ENCODE data around the gene ZNF780B.
"Not testable (repeated sequence)": the region's sequence is repeated elsewhere in the genome, so short reads cannot be mapped to it uniquely, and the experiment has no call there.

Gene ZNF780B

DNA sequence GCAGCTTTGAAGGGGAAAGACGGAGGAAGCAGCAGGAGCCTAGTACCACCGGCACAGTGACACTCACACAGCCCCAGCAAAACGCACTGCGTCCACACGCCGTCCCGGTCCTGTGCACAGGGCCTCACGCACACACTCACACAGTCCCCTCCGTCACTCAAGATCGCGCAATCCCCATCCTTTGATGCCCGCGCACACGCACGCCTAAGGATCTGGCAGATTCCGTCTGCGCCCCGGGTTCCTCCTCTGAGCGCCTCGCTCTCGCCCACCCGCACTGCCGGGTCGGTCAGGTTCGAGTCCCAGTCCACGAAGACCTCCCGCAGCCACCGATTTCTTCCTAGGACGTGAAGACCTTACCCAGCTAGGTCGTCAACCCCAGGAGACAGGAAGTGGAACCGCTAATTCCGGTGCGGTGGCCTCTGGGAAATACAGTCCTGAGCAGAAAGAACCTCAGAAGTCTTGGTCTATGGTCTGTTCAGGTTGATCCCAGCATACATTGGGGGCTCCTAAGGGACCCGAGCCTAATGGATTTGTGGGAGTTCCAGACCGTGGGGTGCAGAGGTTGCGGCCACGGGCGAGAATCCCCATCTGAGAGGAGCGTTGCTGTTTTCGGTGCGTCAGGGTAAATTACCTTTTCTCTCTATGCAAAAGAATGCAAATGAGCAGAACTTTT, at the start of gene ZNF780B:
Gene ZNF780B, minus strand, starts transcription at position 400 of the 673 bp plus-strand sequence. CDS start 5,899 bp downstream, outside the sequence.
- peak; percentile 55 to 66 for DNase-seq

DNA sequence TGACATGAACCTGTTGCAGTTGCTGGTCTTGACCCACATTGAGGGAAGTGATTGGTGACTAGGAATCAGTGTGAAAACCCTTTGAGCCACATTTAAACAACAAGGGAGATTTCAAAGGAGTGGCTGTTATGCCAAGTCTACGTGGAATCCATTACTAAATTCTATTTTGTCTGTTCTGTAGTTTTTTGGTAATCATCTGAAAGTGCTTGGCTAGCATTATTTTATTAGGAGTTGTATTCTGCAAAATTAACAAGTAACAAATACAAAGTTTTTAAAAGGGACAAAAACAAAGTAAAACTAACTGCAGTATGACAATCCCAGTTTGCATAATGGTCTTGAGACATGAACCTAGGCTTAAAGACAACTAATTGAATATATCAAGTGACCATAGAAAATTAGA, 48.7 kb upstream of the ZNF780B start:
- no peak for DNase-seq

DNA sequence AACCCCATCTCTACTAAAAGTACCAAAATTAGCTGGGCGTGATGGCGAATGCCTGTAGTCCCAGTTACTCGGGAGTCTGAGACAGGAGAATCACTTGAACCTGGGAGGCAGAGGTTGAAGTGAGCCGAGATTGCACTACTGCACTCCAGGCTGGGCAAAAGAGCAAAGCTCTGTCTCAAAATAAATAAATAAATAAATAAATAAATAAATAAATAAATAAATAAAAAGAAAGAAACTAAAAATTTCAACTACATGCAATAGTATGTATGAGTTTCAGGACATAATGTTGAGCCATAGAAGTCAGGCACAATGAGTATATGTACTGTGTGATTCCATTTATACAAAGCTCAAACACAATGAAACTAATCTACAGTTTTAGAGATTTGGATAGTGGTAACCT, 47.6 kb upstream of the ZNF780B start:
- no peak for DNase-seq

DNA sequence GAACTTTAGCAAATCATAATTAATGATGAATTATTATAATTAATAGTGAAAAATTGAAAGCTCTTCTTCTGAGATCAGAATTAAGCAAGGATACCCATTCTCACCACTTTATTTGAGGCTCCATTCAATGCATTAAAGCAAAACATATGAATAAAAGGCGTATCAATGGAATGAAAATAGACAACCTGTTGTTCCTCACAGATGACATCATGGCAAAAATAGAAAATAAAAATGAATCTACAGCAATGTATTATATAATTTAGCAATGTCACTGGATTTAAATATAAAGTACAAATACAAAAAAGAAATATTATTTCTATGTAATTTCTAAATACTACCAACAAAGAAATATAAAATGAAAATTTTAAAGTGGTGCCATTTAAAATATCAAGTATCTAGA, 45.8 kb upstream of the ZNF780B start:
- DNase-seq, result no peak

DNA sequence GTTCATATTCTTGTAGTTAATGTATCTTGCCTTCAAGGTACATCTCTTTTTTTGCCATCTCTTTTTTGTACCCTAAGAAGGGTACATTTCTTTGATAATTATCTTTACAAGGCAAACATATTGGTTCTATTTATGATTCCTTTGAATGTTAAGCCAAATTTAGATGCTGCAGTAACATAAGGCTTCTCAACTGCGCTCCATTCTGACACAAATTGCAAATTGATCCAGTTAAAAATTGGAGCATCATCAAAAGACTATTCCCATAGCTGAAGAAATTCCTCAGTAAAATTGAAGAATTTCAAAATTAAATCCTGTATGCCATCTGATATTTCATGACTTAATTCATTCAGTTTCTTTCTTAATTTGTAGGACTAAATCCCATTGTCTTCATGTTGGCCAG, 37.4 kb upstream of the ZNF780B start:
- no peak for DNase-seq

DNA sequence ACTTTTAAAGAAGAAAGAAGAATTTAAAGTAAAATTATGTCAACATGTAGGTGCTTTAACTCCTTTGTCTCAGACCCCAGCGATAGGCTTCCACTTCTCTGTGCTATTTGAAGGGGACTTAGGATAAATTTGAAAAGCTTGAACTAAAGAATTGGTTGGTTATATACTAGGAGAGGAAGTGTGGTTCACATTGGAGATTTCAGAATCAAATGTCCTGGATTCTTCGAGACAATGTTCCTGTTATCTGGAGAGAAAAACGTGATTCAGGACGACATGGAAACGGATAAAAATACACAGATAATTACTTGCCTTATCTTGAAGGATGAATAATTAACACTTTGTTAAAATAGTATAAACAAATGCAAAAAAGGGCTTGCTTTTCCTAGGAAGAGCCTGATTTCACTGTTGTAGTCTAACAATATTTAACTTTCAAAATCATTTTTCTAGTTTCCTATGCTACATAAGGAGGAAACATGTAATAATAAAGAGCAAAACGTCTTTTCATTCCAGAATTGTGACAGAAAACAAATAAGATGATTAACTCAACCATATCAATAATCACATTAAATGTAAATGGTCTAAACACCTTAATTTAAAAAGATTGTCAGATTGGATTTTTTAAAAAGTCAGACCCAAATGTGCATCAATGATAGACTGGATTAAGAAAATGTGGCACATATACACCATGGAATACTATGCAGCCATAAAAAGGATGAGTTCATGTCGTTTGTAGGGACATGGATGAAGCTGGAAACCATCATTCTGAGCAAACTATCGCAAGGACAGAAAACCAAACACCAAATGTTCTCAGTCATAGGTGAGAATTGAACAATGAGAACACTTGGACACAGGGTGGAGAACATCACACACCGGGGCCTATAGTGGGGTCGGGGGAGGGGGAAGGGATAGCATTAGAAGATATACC, 35.4 kb upstream of the ZNF780B start:
- DNase-seq, result peak in 1 of 2 donors; percentile 1

DNA sequence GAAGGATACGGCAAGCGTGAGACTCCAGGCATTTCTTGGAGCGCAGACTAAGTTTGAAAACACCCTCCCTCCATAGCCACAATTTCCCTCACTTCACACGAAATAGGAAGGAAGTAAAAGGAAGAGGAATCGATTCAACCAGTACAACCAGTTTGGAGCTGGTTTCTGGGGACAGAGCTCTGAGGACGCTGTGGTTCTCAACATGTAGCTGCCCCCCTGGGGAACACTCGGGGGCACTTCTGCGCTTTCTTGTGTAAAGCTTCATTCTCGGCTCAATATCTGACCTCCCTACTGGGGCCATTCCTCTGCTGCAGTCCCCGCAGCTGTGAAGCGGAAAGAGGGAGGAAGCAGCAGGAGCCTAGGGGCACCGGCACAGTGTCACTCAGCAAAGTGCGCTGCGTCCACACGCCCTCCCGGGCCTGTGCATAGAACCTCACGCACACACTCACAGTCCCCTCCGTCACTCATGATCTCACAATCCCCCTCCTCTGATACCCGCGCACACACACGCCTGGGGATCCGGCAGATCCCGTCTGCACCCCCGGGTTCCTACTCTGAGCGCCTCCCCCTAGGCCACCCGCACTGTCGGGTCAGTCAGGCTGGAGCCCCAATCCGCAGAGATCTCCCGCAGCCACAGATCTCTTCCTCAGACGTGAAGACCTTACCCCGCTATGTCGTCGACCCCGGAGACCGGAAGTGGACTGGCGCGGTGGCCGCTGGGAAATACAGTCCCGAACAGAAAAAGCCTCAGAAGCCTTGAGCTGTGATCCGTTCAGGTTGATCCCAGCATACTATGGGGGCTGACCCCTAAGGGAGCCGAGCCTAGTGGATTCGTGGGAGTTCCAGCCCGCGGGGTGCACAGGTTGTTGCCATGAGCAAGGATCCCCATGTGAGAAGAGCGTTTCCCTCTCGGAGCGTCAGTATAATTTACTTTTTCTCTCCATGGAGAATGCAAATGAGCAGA, 34.5 kb upstream of the ZNF780B start, which contains the start of gene ZNF780A:
Gene ZNF780A, minus strand, starts transcription at position 703 of the 964 bp plus-strand sequence. CDS start 6,190 bp downstream, outside the sequence.
- peak; percentile 72 to 77 for DNase-seq

DNA sequence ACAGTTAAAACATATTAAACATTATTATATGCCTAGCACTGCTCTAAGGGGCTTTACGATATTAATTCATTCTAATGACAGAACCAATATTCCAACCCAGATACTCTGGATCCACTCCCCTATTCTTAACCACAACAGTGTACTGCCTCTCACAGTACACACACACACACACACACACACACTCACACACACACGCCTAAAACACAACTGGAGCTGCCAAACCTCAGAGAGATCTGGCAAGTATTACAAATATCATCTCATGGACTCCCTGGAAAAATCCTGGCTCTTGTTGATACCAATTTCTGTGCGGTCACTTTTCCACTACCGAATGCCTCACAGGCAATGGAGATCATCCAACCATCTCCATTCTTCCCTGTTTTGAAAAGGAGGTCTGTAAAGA, 33.4 kb upstream of the ZNF780B start:
- DNase-seq, result peak in 1 of 2 donors; percentile 5

DNA sequence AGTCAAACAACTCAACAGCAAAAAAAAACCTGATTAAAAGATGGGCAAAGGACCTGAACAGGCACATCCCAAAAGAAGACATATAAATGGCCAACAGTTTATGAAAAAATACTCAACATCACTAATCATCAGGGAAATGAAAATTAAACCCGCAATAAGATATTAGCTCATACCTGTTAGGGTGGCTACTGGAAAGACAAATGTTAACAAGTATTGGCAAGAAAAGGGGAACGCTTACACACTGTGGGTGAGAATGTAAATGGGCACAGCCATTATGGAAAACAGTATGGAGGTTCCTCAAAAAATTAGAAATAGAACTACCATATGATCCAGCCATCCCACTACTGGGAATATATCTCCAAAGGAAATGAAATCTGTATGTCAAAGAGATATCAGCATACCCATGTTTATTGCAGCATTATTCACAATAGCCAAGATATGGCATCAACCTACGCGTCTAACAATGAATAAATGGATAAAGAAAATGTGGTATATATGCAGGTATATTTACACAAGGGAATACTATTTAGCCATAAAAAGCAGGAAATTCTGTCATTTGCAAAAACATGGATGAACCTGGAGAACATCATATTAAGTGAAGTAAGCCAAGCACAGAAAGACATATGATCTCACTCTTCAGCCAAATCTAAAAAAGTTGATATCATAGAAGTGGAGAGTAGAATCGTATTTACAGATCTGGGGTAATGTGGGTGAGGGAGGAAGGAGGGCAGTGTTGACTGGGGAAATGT, 32.4 kb upstream of the ZNF780B start:
- DNase-seq, result no peak

DNA sequence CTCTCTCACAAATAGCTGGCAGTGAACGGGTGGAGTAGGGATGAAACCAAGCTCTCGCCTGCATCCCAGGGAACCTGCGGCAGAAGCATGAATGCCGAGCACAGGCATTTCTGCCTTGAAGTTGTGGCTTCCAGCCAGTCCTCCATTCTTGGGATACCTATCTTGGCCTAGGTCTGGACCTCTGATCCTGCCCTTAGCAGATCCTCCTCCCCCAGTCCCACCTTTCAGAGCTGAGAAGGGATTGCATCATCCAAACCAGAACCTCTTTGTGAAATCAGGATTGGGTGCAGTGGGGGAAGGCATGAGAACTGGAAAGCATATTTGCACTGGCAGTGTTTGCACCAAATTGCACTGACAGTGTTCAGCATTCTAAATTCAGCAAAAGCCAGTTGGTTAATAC, 28.9 kb upstream of the ZNF780B start:
- no peak for DNase-seq

DNA sequence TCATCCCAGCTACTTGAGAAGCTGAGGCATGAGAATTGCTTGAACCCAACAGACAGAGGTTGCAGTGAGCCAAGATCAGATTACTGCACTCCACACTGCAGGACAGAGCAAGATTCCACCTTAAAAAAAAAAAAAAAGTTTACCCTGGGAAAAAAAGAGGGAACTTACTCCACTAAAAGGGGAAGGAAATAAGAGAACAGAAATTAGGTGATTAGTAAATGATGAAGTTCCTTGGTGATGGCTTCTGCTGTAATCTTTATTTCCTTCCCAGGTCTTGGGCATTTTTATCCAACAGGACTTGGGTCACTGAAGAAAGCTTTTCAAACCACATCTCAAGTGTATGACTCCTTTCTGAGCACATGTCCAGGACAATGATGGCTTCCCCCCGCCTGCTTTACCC, 25.4 kb upstream of the ZNF780B start:
- DNase-seq, result no peak

DNA sequence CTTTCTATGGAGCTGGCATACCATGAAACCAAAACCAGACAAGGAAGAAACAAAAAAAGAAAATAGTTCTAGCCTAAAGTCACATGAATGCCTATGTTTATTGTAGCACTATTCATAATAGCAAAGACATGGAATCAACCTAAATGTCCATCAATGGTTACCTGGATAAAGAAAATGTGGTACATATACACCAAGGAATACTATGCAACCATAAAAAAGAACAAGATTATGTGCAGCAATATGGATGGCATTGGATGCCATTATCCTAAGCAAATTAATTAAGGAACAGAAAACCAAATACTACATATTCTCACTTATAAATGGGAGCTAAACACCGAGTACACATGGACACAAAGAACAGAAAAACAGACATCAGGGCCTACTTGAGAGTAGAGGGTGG, 24.3 kb upstream of the ZNF780B start:
- DNase-seq, result no peak

DNA sequence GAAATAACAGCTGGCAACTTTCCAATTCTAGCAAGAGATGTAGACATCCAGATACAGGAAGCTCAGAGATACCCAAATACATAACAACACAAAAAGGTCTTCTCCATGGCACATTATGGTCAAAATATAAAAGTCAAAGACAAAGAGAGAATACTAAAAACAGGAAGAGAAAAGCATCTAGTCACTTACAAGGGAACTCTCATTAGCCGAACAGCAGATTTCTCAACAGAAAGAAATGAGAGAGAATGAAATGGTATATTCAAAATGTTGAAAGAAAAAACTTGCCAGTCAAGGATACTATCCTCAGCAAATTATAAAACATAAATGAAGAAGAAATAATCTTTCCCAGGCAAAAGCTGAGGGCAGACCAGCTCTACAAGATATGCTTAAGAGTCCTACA, 22.3 kb upstream of the ZNF780B start:
- DNase-seq, result no peak

DNA sequence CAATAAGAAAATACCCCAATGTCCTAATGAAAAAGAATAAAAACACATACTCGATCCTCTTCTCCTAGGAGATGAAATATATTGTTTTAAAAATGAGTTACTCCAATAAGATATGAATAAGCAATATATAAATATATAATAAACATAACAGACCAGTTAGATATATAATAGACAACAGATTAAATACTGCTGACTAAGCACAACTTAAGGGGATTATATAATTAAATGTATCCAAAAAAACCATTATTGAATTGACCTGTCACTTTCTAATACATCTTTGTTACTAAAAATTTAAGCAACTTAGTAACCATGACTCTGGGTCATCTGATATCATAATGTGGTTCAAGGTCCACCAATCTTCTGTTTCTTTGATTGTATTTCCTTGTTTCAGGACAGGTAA, 14.0 kb upstream of the ZNF780B start:
- no peak for DNase-seq

DNA sequence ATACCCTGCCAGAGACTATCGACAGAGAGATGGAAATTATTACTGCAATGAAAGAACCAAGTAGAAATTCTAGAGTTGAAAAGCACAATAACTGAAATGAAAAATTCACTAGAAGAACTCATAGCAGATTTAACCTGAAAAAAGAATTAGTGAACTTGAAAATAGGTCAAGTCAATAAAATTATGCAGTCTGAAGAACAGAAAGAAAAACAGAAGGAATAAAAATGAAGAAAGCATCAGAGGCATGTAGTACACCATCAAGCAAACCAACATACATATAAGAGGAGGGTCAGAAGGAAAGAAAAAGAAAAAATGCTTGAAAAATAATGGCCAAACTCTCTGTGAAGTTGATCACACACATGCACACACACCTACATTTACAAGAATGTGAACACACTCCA, 3.6 kb upstream of the ZNF780B start:
- no peak for DNase-seq

DNA sequence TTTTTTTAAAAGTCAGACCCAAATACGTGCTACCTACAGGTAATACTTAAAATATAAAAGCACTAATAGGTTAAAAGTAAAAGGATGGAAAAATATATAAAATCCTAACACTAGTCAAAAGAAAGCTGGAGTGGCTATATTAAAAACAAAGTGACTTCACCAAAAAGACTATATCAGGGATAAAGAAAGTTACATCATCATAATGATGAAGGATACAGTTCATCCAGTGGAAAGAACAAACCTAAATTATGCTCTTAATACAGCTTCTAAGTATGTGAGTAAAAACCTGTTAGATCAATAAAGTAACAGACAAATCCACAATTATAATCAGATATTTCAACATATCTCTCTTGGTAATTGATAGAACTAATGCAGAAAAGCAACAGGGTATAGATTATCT, 1.1 kb upstream of the ZNF780B start:
- no peak for DNase-seq

DNA sequence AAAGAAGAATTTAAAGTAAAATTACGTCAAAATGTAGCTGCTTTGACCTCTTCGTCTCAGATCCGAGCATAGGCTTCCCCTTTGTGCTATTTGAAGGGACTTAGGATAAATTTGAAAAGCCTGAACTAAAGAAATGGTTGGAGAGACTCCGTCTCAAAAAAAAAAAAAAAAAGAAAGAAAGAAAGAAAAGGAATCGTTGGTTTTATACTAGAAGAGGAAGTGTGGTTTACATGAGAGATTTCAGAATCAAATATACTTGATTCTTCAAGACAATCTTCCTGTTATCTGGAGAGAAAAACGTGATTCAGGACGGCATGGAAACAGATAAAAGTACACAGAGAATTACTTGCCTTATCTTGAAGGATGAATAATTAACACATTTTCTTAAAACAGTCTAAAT, 474 bp upstream of the ZNF780B start:
- DNase-seq, result no peak

DNA sequence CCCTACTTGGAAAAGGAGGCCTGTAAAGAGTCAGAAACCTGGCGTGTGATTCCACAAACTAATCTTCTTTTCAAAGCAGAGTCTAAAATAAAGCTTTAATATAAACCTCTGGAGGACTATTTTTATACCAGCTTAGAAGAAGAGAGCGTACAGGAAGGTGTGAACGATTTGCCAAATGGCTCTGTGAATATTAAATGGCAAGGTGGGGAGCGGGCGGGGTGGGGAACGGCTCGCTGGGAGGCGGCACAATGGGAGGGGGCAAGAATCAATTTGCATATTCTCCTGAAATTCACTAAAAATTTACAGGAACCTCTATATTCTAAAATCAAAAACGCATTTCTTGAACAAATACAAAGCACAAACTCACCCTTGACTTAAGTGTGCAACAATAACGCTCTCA, 982 bp downstream of the ZNF780B start:
- no peak for DNase-seq

DNA sequence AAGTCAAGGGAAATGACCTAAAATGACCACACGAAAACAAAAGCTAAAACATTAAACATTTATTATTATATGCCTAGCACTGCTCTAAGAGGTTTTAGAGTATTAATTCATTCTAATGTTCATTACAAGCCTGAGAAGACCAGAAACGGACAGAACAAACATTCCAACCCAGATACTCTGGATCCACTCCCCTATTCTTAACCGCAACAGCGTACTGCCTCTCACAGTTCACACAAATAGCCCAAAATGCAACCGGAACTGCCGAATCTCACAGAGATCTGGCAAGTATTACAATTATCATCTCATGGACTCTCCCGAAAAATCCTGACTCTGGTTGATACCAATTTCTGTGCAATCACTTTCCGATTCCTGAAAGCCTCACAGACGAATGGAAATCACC, 1.4 kb downstream of the ZNF780B start:
- DNase-seq, result no peak

DNA sequence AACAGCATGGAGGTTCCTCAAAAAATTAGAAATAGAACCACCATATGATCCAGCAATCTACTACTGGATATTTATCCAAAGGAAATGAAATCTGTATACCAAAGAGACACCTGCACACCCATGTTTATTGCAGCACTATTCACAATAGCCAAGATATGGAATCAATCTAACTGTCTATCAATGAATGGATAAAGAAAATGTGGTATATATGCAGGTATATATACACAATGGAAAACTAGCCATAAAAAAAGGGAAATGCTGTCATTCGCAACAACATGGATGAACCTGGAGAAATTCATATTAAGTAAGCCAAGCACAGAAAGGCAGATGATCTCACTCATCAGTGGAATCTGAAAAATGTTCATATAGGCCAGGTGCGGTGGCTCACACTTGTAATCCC, 2.5 kb downstream of the ZNF780B start:
- no peak for DNase-seq

DNA sequence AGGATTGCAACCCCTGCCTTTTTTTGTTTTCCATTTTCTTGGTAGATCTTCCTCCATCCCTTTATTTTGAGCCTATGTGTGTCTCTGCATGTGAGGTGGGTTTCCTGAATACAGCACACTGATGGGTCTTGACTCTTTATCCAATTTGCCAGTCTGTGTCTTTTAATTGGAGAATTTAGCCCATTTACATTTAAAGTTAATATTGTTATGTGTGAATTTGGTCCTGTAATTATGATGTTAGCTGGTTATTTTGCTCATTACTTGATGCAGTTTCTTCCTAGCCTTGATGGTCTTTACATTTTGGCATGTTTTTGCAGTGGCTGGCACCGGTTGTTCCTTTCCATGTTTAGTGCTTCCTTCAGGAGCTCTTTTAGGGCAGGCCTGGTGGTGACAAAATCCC, 14.3 kb downstream of the ZNF780B start:
- not testable (repeated sequence) for DNase-seq

DNA sequence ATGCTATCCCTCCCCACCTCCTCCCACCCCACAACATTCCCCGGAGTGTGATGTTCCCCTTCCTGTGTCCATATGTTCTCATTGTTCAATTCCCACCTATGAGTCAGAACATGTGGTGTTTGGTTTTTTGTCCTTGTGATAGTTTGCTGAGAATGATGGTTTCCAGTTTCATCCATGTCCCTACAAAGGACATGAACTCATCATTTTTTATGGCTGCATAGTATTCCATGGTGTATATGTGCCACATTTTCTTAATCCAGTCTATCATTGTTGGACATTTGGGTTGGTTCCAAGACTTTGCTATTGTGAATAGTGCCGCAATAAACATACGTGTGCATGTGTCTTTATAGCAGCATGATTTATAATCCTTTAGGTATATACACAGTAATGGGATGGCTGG, 18.0 kb downstream of the ZNF780B start:
- not testable (repeated sequence) for DNase-seq
